PC-9 (cell line): ENCODE measurements around the gene COL13A1.

Experiments used
- CTCF ChIP-seq: fragments of 200-600 bp; sonication (generic); conservative IDR thresholded peaks from 2 replicates; pipeline ENCODE4 v1.6.1; 2017; ENCODE audit warnings: mixed run types, antibody characterized with exemption, mild to moderate bottlenecking, moderate library complexity
- EZH2 ChIP-seq: fragments of 200-600 bp; sonication (generic); IDR thresholded peaks from 2 replicates; pipeline ENCODE4 v1.8.0; 2017; ENCODE audit warnings: antibody characterized with exemption, low read depth

GRCh38 chr10:69878951-69879350 lies 77.2 kb downstream of the COL13A1 start:
- TF ChIP-seq EZH2 (no peak), CTCF (no peak)
